ENCODE results near the gene ARSA. TPM values are rescaled to one million over a fixed set of nuclear protein-coding genes. Genes with fewer than 3 reads are reported as not detected.
"Not testable (repeated sequence)": the region's sequence is repeated elsewhere in the genome, so short reads cannot be mapped to it uniquely, and the experiment has no call there.

The ARSA gene
- total RNA-seq, 3 donors from 2014 or later = 10.5 to 13.1 (median 11.0) TPM

- H3K4me3 Mint-ChIP-seq = no peak overlapping the region
- no peak for ATAC-seq
Measured at GRCh38 chr22:50670513-50670912, 42.6 kb upstream of the ARSA start.

GRCh38 chr22:50665738-50666137 is 37.8 kb upstream of the ARSA start:
- Mint-ChIP-seq H3K9me3 (no peaks in the 10 kb centered on the region), H3K4me1 (ENCODE audit: low read depth) (no peaks in the 10 kb centered on the region), H3K36me3 (ENCODE audit: insufficient read depth) (no peaks in the 10 kb centered on the region), H3K4me3 (no peak overlapping the region), H3K27me3 (ENCODE audit: low read depth) (peaks cover 26% of the 10 kb centered on the region)
- ATAC-seq = no peak
- no peak for DNase-seq

More at GRCh38 chr22:50670513-50670912, 42.6 kb upstream of the ARSA start:
- Mint-ChIP-seq H3K9me3 (no peaks in the 10 kb centered on the region), H3K4me1 (ENCODE audit: low read depth) (peaks cover 5% of the 10 kb centered on the region), H3K27me3 (ENCODE audit: low read depth) (peaks cover 49% of the 10 kb centered on the region), H3K36me3 (ENCODE audit: insufficient read depth) (no peaks in the 10 kb centered on the region)
- no peak for DNase-seq

GRCh38 chr22:50665212-50665611 is 37.3 kb upstream of the ARSA start:
- Mint-ChIP-seq H3K36me3 (ENCODE audit: insufficient read depth) (no peaks in the 10 kb centered on the region), H3K9me3 (no peaks in the 10 kb centered on the region), H3K4me1 (ENCODE audit: low read depth) (no peaks in the 10 kb centered on the region), H3K4me3 (no peak overlapping the region), H3K27me3 (ENCODE audit: low read depth) (peaks cover 24% of the 10 kb centered on the region)
- no peak for DNase-seq
- ATAC-seq = no peak

DNA sequence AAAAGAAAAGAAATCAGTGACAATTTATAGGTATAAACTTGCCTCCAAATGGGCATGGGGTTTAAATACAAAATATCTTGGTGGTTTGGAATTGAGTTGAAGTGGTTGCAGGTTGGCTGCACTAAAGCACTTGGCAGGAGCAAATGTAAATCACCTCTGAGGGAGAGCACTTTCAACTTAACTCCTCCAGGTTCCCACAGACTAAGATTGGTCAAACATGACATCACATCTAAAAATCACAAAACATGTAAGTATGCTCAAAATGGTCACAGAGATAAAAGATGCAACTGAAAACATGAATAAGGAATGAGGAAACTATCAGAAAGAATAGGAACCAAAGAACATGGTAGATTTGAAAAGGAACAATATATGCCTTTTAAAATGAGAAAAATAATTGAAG is 32.4 kb upstream of the ARSA start:
- Mint-ChIP-seq H3K4me3 (no peak overlapping the region), H3K4me1 (ENCODE audit: low read depth) (no peaks in the 10 kb centered on the region), H3K36me3 (ENCODE audit: insufficient read depth) (no peaks in the 10 kb centered on the region), H3K27me3 (ENCODE audit: low read depth) (peaks cover 19% of the 10 kb centered on the region), H3K9me3 (no peaks in the 10 kb centered on the region)
- DNase-seq = no peak
- no peak for ATAC-seq

GRCh38 chr22:50659711-50660110 is 31.8 kb upstream of the ARSA start:
- H3K4me3 Mint-ChIP-seq; H3K9me3 Mint-ChIP-seq; H3K4me1 Mint-ChIP-seq (ENCODE audit: low read depth); DNase-seq; ATAC-seq; H3K36me3 Mint-ChIP-seq (ENCODE audit: insufficient read depth): not testable (repeated sequence)
- H3K27me3 Mint-ChIP-seq (ENCODE audit: low read depth) = peaks cover 17% of the 10 kb centered on the region

GRCh38 chr22:50657925-50658324 is 30.0 kb upstream of the ARSA start:
- Mint-ChIP-seq H3K4me1 (ENCODE audit: low read depth) (no peaks in the 10 kb centered on the region), H3K27me3 (ENCODE audit: low read depth) (peaks cover 18% of the 10 kb centered on the region), H3K36me3 (ENCODE audit: insufficient read depth) (no peaks in the 10 kb centered on the region), H3K4me3 (no peak overlapping the region), H3K9me3 (no peaks in the 10 kb centered on the region)
- ATAC-seq (no peak), DNase-seq (no peak)

GRCh38 chr22:50656122-50657070 is 28.4 kb upstream of the ARSA start:
- peaks cover 18% of the 10 kb centered on the region for H3K27me3 Mint-ChIP-seq (ENCODE audit: low read depth)
- no peak overlapping the region for H3K4me3 Mint-ChIP-seq
- no peaks in the 10 kb centered on the region for H3K36me3 Mint-ChIP-seq (ENCODE audit: insufficient read depth)
- ATAC-seq (no peak), DNase-seq (no peak)
- no peaks in the 10 kb centered on the region for H3K9me3 Mint-ChIP-seq
- H3K4me1 Mint-ChIP-seq (ENCODE audit: low read depth) = no peaks in the 10 kb centered on the region

DNA sequence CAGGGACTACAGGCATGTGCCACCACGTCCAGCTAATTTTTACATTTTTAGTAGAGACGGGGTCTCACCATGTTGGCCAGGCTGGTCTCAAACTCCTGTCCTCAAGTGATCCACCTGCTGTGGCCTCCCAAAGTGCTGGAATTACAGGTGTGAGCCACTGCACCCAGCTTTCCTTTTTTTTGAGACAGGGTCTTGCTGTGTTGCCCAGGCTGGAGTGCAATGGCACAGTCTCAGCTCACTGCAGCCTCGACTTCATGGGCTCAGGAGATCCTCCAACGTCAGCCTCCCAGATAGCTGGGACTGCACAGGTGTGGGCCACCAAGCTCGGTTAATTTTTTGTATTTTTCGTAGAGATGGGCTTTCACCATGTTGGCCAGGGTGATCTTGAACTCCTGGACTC is 26.7 kb upstream of the ARSA start:
- not testable (repeated sequence) for H3K36me3 Mint-ChIP-seq (ENCODE audit: insufficient read depth); H3K9me3 Mint-ChIP-seq; DNase-seq; H3K4me1 Mint-ChIP-seq (ENCODE audit: low read depth); H3K4me3 Mint-ChIP-seq; ATAC-seq
- peaks cover 16% of the 10 kb centered on the region for H3K27me3 Mint-ChIP-seq (ENCODE audit: low read depth)

- Mint-ChIP-seq H3K4me1 (ENCODE audit: low read depth) (no peaks in the 10 kb centered on the region), H3K9me3 (no peaks in the 10 kb centered on the region), H3K27me3 (ENCODE audit: low read depth) (peaks cover 13% of the 10 kb centered on the region), H3K4me3 (no peak overlapping the region), H3K36me3 (ENCODE audit: insufficient read depth) (no peaks in the 10 kb centered on the region)
- ATAC-seq = no peak
- DNase-seq = no peak
Measured at GRCh38 chr22:50653256-50653655, 25.3 kb upstream of the ARSA start.

- ATAC-seq; H3K36me3 Mint-ChIP-seq (ENCODE audit: insufficient read depth); H3K4me3 Mint-ChIP-seq; DNase-seq; H3K4me1 Mint-ChIP-seq (ENCODE audit: low read depth); H3K9me3 Mint-ChIP-seq: not testable (repeated sequence)
- peaks cover 20% of the 10 kb centered on the region for H3K27me3 Mint-ChIP-seq (ENCODE audit: low read depth)
Measured at GRCh38 chr22:50643821-50644101, 15.8 kb upstream of the ARSA start.

GRCh38 chr22:50643021-50643820 is 15.3 kb upstream of the ARSA start:
- H3K4me3 Mint-ChIP-seq; H3K4me1 Mint-ChIP-seq (ENCODE audit: low read depth); DNase-seq; ATAC-seq; H3K9me3 Mint-ChIP-seq; H3K36me3 Mint-ChIP-seq (ENCODE audit: insufficient read depth): not testable (repeated sequence)
- H3K27me3 Mint-ChIP-seq (ENCODE audit: low read depth) = peaks cover 20% of the 10 kb centered on the region

DNA sequence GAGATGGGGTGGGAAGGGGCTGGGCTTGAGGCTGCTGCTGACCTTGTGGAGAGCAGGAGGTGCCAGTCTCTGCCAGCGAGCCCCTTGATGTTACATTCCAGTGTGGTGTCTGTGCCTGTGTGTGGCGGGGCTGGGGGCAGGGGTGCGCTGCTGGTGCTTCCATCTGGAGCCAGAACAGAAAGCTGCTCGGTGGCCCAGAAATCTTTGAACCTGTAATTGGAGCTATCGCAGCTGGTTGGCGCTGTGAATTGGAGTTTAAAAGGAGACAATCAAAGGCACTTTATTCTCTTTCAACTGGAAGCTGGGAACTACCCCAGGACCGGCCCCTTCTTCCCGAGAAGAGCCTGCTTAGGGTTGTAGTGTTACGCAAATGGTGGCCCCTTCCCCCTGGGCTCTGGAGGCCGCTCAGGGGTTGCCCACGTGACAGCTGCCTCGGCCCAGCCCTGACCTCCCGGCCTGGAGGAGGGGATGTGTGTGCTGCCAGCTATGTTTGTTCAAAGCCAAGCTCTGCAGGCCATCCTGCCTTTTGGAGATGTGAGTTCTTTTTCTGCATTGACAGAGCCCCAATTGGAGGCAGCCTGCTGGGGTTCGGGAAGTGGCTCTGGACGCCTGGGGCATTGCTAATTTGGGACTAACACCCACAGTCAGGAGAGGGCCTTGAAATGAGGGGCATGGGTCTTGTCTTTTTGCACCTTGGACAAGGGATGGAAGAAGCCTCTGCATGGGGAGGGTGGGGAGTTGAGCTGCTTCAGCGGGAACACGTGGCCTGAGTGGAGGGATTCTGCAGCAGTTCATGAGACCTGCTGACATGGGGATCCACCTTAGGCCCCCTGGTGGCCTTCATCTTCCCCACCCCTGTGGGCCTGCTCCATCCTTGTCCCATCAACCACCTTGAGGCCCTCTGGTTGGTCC is 14.0 kb upstream of the ARSA start:
- Mint-ChIP-seq H3K27me3 (ENCODE audit: low read depth) (peaks cover 20% of the 10 kb centered on the region), H3K4me3 (no peak overlapping the region), H3K4me1 (ENCODE audit: low read depth) (no peaks in the 10 kb centered on the region), H3K9me3 (no peaks in the 10 kb centered on the region), H3K36me3 (ENCODE audit: insufficient read depth) (no peaks in the 10 kb centered on the region)
- ATAC-seq (no peak), DNase-seq (no peak)

DNA sequence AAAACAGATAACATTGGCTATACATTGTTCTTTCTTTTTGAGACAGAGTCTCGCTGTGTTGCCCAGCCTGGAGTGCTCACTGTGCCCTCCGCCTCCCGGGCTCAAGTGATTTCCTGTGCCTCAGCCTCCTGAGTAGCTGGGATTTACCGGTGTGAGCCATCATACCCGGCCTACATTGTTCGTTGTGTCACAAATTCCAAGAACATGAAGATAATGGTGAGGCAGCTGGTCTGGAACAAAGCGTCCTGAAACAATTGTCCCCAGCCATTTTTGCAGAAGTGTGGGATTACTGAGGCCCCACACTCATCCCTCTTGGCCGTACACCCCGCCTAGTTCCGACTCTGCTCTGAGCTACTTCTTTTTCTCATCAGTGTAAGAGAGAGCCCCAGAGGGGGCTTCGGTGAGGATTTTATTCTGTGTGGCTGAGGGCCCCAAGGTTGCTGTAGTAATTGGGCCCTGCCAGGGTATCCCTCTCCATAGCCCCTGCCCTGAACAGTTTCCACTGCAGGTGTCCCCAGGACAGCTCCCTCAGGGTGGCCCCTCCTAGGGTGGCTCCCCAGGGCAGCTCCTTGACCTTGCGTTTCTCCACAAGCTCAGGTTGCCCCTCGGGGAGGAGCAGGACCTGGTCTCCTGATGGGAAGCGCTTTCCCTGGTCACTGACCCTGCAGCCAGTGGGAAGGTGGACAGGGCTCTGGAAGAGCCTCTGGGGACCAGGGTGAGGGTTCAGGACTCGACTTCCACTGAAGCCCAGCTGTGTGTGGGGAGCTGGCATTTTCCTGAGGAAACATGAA is 13.1 kb upstream of the ARSA start:
- Mint-ChIP-seq H3K36me3 (ENCODE audit: insufficient read depth) (no peaks in the 10 kb centered on the region), H3K4me1 (ENCODE audit: low read depth) (no peaks in the 10 kb centered on the region), H3K4me3 (no peak overlapping the region), H3K9me3 (no peaks in the 10 kb centered on the region), H3K27me3 (ENCODE audit: low read depth) (peaks cover 14% of the 10 kb centered on the region)
- ATAC-seq (no peak), DNase-seq (no peak)
